T-helper 2 cell treated with Interferon-gamma antibody and Interleukin-4, amounts not matched to agents 5 μg/mL and 100 μg/mL, for 36 hours (primary cell): ENCODE results near the gene PAX8.

ENCODE experiments used
- DNase-seq: peaks from one replicate; pipeline ENCODE4 v3.0.0; 2021; ENCODE audit warnings: low spot score
- H3K27ac Mint-ChIP-seq: one replicate; pipeline ENCODE4 v1.8.0; 2021; ENCODE audit warnings: mild to moderate bottlenecking, mixed read lengths
- H3K27me3 Mint-ChIP-seq: one replicate; pipeline ENCODE4 v1.8.0; 2021; ENCODE audit warnings: low read depth, mixed read lengths
- H3K36me3 Mint-ChIP-seq: one replicate; pipeline ENCODE4 v1.8.0; 2021; ENCODE audit warnings: low read depth, mixed read lengths
- H3K4me1 Mint-ChIP-seq: one replicate; pipeline ENCODE4 v1.8.0; 2021; ENCODE audit warnings: low read depth, mixed read lengths
- H3K4me3 Mint-ChIP-seq: one replicate; pipeline ENCODE4 v1.8.0; 2022; ENCODE audit warnings: mild to moderate bottlenecking, moderate library complexity, mixed read lengths
- H3K9me3 Mint-ChIP-seq: one replicate; pipeline ENCODE4 v1.8.0; 2021; ENCODE audit warnings: mixed read lengths

Gene PAX8

GRCh38 chr2:113282747-113283533 is 4.2 kb upstream of the PAX8 start:
- no peaks in the 10 kb centered on the region for H3K36me3 Mint-ChIP-seq
- DNase-seq, result no peak
- no peak overlapping the region for H3K4me3 Mint-ChIP-seq
- no peaks in the 10 kb centered on the region for H3K9me3 Mint-ChIP-seq
- H3K4me1 Mint-ChIP-seq, result no peaks in the 10 kb centered on the region
- peaks cover 52% of the 10 kb centered on the region for H3K27me3 Mint-ChIP-seq
- no peak overlapping the region for H3K27ac Mint-ChIP-seq

GRCh38 chr2:113281910-113282746 is 3.4 kb upstream of the PAX8 start:
- Mint-ChIP-seq H3K27me3 (peaks cover 52% of the 10 kb centered on the region), H3K27ac (no peak overlapping the region), H3K4me1 (no peaks in the 10 kb centered on the region), H3K9me3 (no peaks in the 10 kb centered on the region), H3K36me3 (no peaks in the 10 kb centered on the region), H3K4me3 (no peak overlapping the region)
- DNase-seq, result no peak

GRCh38 chr2:113278073-113278741 is 514 bp downstream of the PAX8 start:
- no peak overlapping the region for H3K4me3 Mint-ChIP-seq
- H3K27me3 Mint-ChIP-seq, result peaks cover 81% of the 10 kb centered on the region
- no peaks in the 10 kb centered on the region for H3K36me3 Mint-ChIP-seq

GRCh38 chr2:113277474-113278072 is 1.1 kb downstream of the PAX8 start:
- Mint-ChIP-seq H3K27me3 (peaks cover 88% of the 10 kb centered on the region), H3K27ac (no peak overlapping the region), H3K9me3 (no peaks in the 10 kb centered on the region), H3K4me1 (peaks cover 14% of the 10 kb centered on the region), H3K36me3 (no peaks in the 10 kb centered on the region), H3K4me3 (no peak overlapping the region)
- DNase-seq, result no peak

More at GRCh38 chr2:113278073-113278741, 514 bp downstream of the PAX8 start:
- Mint-ChIP-seq H3K9me3 (no peaks in the 10 kb centered on the region), H3K27ac (no peak overlapping the region), H3K4me1 (peaks cover 10% of the 10 kb centered on the region)
- DNase-seq, result no peak

GRCh38 chr2:113276761-113277425 is 1.8 kb downstream of the PAX8 start:
- no peaks in the 10 kb centered on the region for H3K36me3 Mint-ChIP-seq
- DNase-seq, result no peak
- H3K9me3 Mint-ChIP-seq, result no peaks in the 10 kb centered on the region
- no peak overlapping the region for H3K4me3 Mint-ChIP-seq
- peaks cover 14% of the 10 kb centered on the region for H3K4me1 Mint-ChIP-seq
- no peak overlapping the region for H3K27ac Mint-ChIP-seq
- H3K27me3 Mint-ChIP-seq, result peaks cover 88% of the 10 kb centered on the region

GRCh38 chr2:113276216-113276760 is 2.4 kb downstream of the PAX8 start:
- Mint-ChIP-seq H3K27ac (no peak overlapping the region), H3K27me3 (peaks cover 93% of the 10 kb centered on the region), H3K4me1 (peaks cover 14% of the 10 kb centered on the region), H3K36me3 (no peaks in the 10 kb centered on the region), H3K9me3 (no peaks in the 10 kb centered on the region), H3K4me3 (no peak overlapping the region)
- no peak for DNase-seq

GRCh38 chr2:113275556-113276215 is 3.0 kb downstream of the PAX8 start:
- Mint-ChIP-seq H3K9me3 (no peaks in the 10 kb centered on the region), H3K4me1 (peaks cover 14% of the 10 kb centered on the region), H3K27me3 (peaks cover 95% of the 10 kb centered on the region), H3K27ac (no peak overlapping the region), H3K36me3 (no peaks in the 10 kb centered on the region), H3K4me3 (no peak overlapping the region)
- no peak for DNase-seq

- H3K4me1 Mint-ChIP-seq, result peaks cover 14% of the 10 kb centered on the region
- DNase-seq, result no peak
- H3K4me3 Mint-ChIP-seq, result no peak overlapping the region
- H3K36me3 Mint-ChIP-seq, result no peaks in the 10 kb centered on the region
- no peak overlapping the region for H3K27ac Mint-ChIP-seq
- no peaks in the 10 kb centered on the region for H3K9me3 Mint-ChIP-seq
- peaks cover 90% of the 10 kb centered on the region for H3K27me3 Mint-ChIP-seq
Observed at GRCh38 chr2:113274432-113274831, 4.3 kb downstream of the PAX8 start.

- Mint-ChIP-seq H3K4me1 (peaks cover 14% of the 10 kb centered on the region), H3K36me3 (no peaks in the 10 kb centered on the region), H3K4me3 (no peak overlapping the region), H3K27ac (no peak overlapping the region), H3K27me3 (peaks cover 88% of the 10 kb centered on the region), H3K9me3 (no peaks in the 10 kb centered on the region)
- no peak for DNase-seq
Observed at GRCh38 chr2:113273981-113274380, 4.7 kb downstream of the PAX8 start.

GRCh38 chr2:113273027-113273551 is 5.6 kb downstream of the PAX8 start:
- Mint-ChIP-seq H3K4me1 (peaks cover 14% of the 10 kb centered on the region), H3K27me3 (peaks cover 81% of the 10 kb centered on the region), H3K36me3 (no peaks in the 10 kb centered on the region), H3K4me3 (no peak overlapping the region), H3K9me3 (no peaks in the 10 kb centered on the region), H3K27ac (no peak overlapping the region)
- peak; percentile 12 for DNase-seq

- Mint-ChIP-seq H3K36me3 (no peaks in the 10 kb centered on the region), H3K9me3 (no peaks in the 10 kb centered on the region), H3K27ac (no peak overlapping the region), H3K4me3 (no peak overlapping the region), H3K4me1 (peaks cover 14% of the 10 kb centered on the region), H3K27me3 (peaks cover 76% of the 10 kb centered on the region)
- DNase-seq, result no peak
Observed at GRCh38 chr2:113272477-113272876, 6.2 kb downstream of the PAX8 start.

- Mint-ChIP-seq H3K27me3 (peaks cover 55% of the 10 kb centered on the region), H3K4me3 (no peak overlapping the region), H3K4me1 (peaks cover 4% of the 10 kb centered on the region), H3K27ac (no peak overlapping the region), H3K9me3 (no peaks in the 10 kb centered on the region), H3K36me3 (no peaks in the 10 kb centered on the region)
- no peak for DNase-seq
Observed at GRCh38 chr2:113268621-113269360, 9.9 kb downstream of the PAX8 start.
